Suppressor macrophage treated with lipopolysaccharide for 4 hours (primary cell): Measurements from ENCODE around the gene BANK1.

Experiments used
- DNase-seq: peaks from one replicate; pipeline ENCODE4 v3.0.0-alpha.2; 2020

Gene BANK1

DNA sequence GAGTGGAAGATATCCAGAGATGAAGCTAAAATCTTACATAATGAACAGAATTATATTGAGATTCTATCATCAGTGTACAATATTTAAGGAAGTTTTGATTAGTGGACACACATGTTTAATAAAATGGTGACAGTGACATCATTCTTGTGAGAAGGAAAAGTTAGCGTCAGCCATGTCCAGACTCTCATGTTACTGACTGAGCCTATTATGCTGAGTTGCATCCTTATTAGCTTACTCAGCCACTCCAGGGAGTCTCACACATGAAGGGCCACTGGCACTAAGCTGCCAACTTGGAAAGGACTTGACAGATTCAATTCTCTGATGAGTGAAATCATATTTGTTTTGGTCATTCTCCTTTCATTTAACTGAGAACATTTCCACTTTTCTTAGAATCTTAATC, 170.6 kb downstream of the BANK1 start:
- DNase-seq = no peak

GRCh38 chr4:101967697-101968346, 177.3 kb downstream of the BANK1 start:
- DNase-seq = no peak

- DNase-seq = no peak
Measured at GRCh38 chr4:101968364-101968763, 177.8 kb downstream of the BANK1 start.

DNA sequence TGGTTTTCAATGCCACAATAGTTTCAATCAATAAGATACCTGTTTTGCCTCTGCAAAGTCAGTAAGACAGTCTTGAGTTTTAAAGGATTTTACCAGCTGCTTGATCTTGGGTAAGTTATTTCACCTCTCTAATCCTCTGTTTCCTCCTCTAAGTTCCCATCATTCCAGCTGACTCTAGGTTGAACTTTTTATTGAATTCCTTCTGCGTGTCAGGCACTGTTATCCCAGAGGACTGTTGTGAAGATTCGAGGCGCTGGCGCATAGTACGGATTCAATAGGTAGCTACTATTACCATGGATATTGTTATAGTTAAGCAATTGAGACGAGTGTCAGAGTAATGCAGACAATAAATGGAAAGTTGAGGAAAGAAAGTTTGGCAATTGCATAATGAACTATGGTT, 179.4 kb downstream of the BANK1 start:
- DNase-seq = no peak

DNA sequence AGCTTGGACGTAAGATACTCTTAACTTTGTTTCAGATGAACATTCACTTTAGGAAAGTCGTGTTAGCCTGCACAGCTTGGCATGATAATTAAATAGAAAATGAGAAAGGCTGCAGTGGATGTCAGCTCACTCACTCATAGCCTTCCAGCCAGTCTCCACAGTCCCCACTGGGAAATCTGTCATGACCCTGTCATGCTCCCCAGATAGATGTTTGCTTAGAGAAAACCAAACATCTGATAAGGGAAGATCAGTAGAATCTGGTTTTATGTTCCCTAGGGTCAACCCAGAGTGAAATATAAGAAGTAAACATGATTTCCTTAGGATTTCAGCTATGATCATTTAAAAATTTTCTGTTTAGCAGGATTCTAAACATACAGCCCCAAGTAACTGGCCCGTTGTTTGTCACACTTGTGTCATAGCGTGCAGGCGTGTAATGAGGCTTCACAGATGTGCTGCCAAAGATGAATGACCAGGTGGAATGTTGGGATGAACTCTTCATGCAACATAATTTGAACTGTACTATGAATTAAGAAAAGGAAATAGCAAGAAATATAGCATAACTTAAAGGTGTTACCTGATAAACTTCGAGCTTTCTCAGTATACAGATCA, 180.1 kb downstream of the BANK1 start:
- no peak for DNase-seq

GRCh38 chr4:101972791-101973190, 182.3 kb downstream of the BANK1 start:
- DNase-seq = no peak

DNA sequence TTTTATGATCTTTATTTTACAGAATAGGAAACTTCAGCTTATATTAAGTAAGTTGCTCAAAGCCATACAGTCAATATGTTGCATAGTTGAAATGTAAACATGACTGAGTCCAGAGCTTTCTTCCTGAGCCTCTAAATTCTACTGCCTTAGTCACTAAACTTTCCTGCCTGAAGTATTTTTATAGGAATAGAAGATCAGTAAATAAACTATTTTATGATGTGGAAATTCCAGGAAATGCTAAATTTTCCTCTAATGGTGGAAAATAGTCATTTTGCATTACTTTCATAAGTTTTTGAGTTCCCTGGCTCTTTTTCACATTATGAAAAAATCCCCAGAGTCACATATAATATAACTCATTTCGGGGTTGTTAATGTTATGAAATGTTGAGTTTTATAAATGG, 182.8 kb downstream of the BANK1 start:
- no peak for DNase-seq

- peak; percentile 30 for DNase-seq
Measured at GRCh38 chr4:101977076-101977475, 186.5 kb downstream of the BANK1 start.

- no peak for DNase-seq
Measured at GRCh38 chr4:101981756-101982155, 191.2 kb downstream of the BANK1 start.

DNA sequence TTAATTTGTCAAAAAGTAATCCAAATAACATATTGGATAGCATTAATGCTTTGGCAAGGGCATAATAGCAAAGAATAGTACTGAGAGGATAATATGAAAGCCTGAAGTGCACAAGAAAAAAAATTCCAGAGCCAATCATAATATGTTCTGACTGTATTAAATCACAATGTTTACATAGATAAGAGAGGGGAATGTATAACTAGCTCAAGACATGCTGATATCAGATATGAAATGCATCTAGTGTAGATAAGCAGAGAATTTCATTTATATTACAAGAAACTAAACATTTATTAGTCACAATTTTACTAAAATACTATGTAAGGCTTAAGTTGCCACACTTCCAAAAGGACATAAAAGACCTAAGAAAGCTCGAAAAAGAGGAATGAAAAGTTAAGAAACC, 193.3 kb downstream of the BANK1 start:
- DNase-seq = no peak

- DNase-seq = no peak
Measured at GRCh38 chr4:101987623-101988243, 197.2 kb downstream of the BANK1 start.

GRCh38 chr4:101989551-101989950, 199.0 kb downstream of the BANK1 start:
- DNase-seq = no peak

- no peak for DNase-seq
Measured at GRCh38 chr4:101992446-101992845, 201.9 kb downstream of the BANK1 start.

- no peak for DNase-seq
Measured at GRCh38 chr4:101993002-101993841, 202.7 kb downstream of the BANK1 start.

GRCh38 chr4:101993842-101994775, 203.6 kb downstream of the BANK1 start:
- DNase-seq = no peak

- DNase-seq = peak; percentile 69
Measured at GRCh38 chr4:102007959-102008425, 217.5 kb downstream of the BANK1 start.

- DNase-seq = no peak
Measured at GRCh38 chr4:102008711-102009110, 218.2 kb downstream of the BANK1 start.

- no peak for DNase-seq
Measured at GRCh38 chr4:102022343-102022742, 231.8 kb downstream of the BANK1 start.

- no peak for DNase-seq
Measured at GRCh38 chr4:102027961-102028360, 237.4 kb downstream of the BANK1 start.

- peak; percentile 47 for DNase-seq
Measured at GRCh38 chr4:102031406-102031805, 240.9 kb downstream of the BANK1 start.

- peak; percentile 7 for DNase-seq
Measured at GRCh38 chr4:102036016-102036415, 245.5 kb downstream of the BANK1 start.
